GM18499 (cell line): ENCODE measurements around the gene BCL2.

Source experiments
- ATAC-seq: cut with Tn5 transposase; IDR thresholded peaks from one replicate; pipeline ENCODE4 v1.9.1; 2021; ENCODE audit warnings: moderate number of reproducible peaks; ENCODE audit not compliant: insufficient read depth, unreplicated experiment

Gene BCL2

DNA sequence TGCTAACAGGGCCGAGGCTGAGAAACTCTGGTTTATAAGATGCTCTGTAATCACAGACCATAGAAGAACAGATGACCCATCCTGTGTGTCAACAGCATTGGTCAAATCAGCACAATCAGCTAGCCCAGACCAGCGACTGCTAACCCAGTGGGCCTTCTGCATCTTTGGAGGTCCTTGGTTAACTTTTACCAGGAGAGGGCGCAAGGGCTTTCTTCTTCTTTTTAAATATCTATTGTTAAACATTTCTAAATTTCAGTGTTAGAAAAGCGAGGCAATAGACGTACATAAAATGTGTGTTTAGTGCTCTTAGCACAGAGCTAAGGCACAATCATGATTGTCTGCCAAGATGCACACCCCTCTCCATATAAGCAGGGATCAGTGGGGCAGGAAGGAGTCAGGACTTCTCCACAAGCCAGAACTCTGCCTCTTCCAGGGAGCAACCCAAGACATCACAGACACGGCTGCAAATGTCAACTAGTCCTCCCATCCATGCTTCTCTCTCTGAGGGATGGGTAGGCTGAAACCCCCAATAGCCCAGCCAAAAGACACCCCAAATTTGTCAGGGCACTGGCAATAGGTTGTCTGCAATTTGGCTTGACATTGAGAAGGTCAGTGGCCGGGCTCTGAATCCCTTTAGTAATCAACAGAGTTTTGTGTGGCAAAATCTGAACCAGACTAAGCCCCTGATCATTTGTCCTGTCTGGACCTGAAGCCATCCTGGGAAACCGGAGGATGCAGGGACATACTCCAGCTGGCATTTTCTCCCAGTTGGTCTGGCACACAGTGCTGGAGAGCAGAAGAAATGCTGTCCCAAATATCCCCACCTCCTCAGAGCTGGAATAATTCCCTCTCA, 188.2 kb downstream of the BCL2 start:
- ATAC-seq: no peak

GRCh38 chr18:63130176-63130575, 189.4 kb downstream of the BCL2 start:
- ATAC-seq: no peak

- ATAC-seq: no peak
Observed at GRCh38 chr18:63128237-63128974, 191.2 kb downstream of the BCL2 start.

DNA sequence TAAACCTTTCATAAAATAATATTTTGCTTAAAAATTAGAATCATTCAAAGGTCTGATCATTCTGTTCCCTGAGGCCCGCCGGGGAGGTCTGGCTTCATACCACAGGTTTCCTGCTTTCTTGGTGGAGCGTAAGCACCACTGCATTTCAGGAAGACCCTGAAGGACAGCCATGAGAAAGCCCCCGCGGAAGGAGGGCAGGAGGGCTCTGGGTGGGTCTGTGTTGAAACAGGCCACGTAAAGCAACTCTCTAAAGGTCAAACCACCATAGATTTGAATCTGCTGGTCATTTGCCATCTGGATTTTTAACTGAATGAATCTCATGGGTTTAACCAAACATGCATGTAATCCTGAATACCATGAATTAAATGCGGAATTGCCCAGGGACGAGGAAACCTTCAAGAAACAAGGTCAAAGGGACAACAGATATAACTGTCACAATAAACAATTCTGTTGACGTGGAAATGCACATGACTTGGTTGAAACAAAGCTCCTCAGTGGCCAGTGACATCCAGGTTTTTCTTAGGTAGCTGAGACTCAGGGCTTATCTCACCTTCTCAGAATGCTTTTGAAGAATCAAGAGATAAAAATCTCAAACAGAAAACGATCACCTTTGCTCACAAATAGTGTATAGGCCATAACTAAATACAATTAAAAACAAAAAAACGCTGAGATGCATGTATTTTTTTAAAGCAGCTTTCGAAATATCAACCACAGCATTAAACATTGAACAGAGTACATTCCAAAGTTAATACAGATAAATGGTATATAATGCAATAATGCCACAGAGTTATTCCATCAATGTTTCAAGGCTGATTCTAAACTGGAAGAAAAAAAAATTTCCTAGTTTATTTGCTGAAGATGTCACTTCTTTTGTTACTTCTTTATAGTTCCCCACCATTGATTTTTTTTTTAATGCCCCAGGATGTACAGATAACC, 193.2 kb downstream of the BCL2 start:
- no peak for ATAC-seq

- no peak for ATAC-seq
Observed at GRCh38 chr18:63120620-63121019, 198.9 kb downstream of the BCL2 start.

DNA sequence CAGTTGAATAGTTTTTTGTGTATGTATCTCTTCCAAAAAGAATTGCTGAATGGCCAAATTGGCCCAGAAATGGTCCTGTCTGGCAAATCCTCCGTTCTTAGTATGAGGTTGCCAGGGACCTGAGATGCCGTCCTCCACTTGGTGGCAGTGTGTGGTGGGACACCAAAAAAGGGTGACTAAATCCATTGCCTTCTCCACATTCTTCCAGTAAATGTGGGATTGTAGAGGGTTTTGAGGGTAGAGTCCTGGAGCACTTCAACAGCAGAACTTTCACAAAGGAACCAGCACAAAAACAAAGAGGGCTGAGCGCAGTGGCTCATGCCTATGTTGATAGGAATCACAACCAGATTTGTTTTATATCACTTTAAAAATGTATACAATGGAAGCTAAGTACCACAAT, 199.9 kb downstream of the BCL2 start:
- ATAC-seq: no peak

- ATAC-seq: no peak
Observed at GRCh38 chr18:63113899-63114565, 205.5 kb downstream of the BCL2 start.

GRCh38 chr18:63112706-63113105, 206.9 kb downstream of the BCL2 start:
- ATAC-seq: no peak

DNA sequence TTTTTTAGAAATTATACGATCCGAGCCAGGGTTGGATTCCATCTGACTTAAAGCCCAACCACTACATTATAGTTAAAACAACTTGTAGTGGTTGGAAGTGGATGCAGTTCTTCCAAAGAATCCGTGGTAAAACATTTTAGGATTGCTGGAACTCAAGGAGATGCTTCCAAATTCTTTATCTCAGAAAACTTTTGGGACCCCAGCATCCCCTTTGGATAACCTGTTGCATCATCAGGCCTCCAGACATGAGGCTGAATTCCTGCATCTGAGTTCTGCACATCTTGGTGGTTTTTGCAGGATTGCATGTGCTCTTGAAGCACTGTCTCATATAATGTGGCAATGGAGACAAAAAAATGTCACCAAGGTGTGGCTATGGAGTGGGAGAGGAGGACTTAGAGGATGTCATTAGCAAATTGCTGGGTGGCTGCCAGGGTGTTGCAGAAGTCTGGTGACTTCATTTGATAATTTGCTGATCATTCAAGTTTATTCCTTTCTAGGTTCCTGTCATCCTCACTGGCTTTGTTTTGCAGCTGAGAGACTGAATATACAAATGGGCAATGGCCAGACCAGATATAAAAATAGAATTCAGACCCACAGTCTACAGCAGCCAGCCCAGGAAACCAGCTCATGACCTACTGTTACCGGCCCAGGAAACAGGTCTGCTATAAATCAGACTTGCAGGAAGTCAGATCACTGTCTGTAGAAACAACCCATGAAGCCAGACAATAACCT, 207.7 kb downstream of the BCL2 start:
- no peak for ATAC-seq

DNA sequence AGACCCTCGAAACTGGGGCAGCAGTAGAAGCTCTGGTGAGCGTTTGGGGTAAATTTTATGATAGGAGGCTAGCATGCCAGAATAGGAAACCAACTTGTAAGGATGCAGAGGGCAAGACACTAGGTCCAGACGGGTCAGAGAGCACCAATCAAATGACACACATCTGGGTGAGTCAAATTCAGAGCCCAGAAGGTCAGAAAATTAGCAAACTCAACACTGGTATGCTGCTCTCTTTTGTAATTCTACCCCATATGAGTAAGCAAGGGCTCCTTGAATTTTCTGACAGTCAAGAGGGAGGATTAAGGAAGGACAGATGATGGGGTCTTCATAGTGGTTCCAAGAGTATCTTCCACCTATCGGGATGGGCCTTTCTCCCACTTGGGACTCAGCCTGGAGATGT, 209.8 kb downstream of the BCL2 start:
- ATAC-seq: no peak

DNA sequence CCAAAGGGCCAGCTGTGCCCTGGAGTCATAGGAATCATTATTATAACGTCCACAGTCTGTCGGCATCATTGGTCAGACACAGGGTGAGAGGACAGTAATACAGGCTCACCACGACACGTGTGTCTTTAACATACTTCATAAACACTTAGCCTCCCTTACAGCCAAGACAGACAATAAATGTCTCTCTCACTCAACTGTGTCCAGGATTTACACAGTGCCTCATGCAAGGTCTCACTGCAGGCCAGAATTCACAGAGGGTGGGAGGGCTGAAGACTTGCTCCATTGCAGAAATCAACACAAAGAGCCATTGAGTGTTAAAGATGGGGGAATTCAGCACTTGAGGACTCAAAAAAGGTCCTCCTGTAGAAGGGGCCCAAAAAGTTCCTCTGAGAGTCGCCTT, 210.5 kb downstream of the BCL2 start:
- ATAC-seq: no peak

DNA sequence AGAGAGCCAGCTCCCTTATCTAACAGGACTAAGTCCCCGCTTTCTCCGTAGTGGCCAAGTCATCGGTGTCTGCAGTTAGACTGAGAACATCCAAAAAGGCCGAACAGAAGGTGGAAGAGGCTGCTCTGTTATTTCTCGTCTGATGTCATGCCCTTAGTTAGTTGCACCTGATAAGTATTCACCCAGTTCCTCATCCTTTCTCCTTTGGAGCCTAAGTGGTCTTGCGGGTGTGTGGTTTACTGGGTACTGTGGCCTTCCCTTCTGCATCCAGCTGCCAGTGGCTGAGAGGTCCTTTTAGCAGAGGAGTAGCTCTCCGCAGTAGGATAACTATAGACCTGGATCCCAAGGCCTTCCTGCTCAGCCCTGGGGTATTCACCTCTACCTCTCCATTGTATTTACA, 211.6 kb downstream of the BCL2 start:
- no peak for ATAC-seq

DNA sequence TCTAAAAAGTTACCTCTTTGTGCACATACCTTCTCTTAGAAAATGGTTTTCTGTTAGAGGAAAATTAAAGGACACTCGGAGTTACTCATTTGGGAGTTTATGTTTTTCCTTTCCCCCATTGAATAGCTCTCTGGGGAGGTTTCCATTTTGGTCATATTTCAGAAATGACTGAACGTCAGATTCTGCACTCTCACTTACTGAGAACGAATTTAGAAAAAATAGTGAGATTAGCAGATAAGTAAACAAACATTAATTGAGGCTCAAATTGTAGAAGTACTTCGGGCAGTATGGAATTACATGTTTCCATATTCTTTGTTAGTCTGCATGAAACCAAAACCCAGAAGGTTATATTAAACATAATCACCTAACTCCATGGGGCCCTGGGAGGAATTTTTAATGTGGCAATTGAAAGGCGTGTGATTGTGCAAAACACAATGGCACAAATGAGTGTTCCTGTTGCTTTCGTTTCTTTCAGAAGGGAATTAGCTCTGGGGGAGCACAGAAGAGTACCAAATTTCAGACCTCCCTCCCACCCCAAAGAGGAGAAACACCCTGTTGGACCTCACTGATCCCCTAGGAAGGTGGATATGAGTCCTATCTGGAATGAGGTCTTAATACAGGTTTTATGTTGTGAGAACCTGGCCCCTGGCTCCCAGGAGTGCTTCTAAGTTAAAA, 212.3 kb downstream of the BCL2 start:
- ATAC-seq: peak; percentile 29

- ATAC-seq: peak; percentile 34
Observed at GRCh38 chr18:63106727-63107126, 212.8 kb downstream of the BCL2 start.

- peak; percentile 44 for ATAC-seq
Observed at GRCh38 chr18:63105636-63106316, 213.8 kb downstream of the BCL2 start.

DNA sequence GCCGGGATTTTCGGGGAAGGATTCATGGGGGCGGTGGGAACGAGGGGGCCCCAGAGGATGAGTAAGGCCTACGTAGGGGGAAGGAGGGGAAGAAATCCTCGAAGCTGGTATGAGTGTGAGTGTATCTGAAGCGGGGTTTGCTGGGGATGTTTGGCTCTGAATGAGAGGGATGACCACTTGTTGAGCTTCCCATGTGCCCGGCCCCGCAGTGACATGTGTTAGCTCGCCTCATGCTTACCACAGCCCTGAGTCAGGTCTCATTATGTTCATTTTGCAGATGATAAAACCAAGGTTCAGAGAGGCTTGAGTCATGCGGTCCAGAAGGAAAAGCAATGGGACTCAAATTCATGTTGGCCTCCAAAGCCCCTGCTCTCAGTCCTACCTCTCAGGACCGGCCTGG, 214.7 kb downstream of the BCL2 start:
- no peak for ATAC-seq

DNA sequence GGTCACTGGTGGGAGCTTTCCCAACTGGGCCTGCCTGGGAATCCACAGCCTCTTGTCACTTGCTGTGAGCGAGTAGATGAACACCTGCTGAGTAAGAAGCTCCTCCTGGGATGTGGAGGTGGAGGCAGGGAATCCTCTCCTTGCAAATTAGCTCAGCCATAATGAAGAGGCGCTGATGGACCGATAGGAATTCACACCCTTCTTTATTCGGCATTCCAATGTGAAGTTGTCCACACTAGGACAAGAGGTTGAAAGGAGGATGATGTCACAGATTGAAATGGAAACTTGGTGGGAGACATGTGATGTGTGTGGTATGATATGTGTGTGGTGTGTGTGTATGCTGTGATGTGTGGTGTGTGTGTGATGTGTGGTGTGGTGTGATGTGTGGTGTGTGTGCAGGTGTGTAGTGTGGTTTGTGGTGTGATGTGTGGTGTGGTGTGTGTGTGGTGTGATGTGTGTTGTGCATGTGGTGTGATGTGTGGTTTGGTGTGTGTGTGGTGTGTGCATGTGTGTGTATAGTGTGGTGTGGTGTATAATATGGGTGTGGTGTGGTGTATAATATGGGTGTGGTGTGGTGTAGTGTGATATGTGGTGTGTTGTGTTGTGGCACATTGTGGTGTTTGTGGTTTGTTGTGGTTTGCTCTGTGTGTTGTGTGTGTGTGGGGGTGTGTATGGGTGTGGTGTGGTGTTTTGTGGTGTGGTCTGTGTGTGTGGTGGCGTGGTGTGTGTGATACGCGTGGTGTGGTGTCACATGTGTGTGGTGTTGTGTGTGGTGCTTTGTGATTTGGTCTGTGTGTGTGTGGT, 216.4 kb downstream of the BCL2 start:
- no peak for ATAC-seq
